Stimulated activated CD4-positive, alpha-beta T cell treated with anti-CD3 and anti-CD28 coated beads, Interleukin-4, amount 100 ng/mL, for 48 hours (primary cell): Measurements from ENCODE around the gene MAP2K3.
A peak's percentile ranks its signal among the peaks of the same experiment; 100 is the strongest.

Source experiments
- DNase-seq, 2 donors: peaks; one replicate each; pipeline ENCODE4 v3.0.0-alpha.2; 2020; ENCODE audit warnings: low read depth in 2 of 2

Gene MAP2K3

DNA sequence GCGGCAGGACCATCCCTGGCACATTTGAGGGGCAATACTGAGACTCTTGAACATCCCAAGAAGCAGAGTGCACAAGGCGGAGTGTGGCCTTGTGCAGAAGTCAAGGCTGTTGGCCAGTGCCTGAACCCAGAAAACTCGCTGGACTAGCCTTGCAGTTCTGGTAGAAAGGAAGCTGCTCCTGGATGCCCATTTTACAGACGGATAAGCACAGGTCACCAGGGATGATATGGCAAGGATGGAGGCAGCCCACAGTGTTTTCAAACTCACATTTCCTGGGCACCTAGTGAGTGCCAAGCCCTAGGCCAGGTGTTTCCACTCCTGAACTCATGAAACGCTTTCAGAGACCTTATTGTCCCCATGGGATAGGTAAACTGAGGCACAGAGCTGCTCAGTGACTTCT is 1.7 kb upstream of the MAP2K3 start:
- no peak for DNase-seq

DNA sequence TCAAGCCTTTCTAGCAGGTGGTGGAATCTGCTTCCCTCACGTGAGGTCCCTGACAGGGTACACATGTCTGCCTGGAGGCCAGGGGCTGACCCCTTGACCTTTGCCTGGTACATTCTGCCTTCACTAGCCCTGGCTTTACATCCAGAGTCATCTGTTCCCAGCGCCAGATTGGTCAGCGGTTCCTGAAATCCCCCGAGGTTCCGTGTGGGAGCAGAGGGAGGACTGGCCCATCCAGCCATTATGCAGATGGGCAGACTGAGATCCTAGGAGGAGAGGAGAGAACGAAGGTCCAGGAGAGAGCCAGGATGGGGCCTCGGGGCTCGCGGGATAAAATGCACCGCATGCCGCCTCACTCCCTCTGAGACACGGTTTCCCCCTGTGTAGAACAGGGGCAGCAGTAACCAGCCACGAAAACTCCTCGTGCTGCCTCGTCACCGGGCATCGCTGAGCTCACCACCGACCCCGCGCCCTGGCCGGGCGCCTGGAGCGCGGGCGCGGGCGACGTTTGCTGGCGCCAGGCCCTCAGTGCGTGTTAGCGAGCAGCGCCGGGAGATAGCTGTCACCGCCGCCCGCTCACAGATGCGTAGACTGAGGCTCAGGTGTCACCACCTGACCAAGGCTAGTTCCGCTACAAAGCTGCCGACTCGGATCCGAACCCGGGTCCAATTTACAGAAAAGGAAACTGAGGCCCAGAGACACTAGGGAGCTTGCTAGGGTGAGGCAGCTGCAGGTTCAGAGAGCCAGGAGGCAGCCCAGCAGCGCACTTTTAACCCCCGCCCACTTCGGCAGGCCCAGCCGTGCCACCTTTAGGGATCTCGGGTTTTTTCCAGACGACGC is 811 bp upstream of the MAP2K3 start:
- peak; percentile 23 to 44 for DNase-seq

DNA sequence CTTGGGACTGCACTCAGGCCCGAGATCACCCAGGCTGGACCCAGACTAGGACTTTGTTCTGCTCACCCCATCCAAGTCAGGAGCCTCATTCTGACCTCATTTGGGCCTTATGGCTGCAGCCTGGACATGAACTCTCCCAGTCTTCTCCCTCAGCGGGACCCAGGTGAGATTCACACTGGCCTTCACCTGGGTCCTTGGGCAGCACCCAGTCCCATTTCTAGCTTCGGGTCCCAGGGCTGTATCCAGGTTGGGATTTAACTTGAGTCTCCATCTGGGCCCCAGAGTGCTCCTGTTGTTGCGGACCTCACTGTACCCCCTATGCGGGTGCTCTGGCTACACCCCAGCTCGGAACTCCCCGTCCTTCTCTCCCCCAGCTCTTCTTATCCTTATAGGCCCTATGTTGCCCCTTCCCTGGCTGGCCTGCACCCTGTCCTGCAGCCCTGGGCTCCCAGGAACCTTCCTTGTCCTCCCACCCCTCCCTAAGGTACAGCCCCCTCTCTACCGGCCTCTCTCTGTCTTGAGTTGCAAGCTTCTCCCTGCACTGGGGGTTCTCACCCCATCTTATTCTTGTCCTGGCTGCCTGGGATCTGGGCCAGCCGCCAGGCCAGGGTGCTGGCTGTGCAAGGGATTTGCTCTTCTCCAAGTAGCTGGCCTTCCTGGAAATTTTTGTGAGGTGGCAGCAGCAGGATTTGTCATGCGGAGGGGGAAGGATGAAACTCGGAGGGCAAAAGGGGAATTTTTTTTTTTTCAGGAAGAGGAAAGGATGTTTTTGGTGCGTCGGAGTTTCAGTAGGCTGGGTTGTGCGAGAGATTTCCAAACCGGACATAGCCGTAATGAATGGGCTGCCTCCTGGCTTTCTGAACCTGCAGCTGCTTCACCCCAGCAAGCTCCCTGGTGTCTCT is 904 bp downstream of the MAP2K3 start:
- DNase-seq: no peak

DNA sequence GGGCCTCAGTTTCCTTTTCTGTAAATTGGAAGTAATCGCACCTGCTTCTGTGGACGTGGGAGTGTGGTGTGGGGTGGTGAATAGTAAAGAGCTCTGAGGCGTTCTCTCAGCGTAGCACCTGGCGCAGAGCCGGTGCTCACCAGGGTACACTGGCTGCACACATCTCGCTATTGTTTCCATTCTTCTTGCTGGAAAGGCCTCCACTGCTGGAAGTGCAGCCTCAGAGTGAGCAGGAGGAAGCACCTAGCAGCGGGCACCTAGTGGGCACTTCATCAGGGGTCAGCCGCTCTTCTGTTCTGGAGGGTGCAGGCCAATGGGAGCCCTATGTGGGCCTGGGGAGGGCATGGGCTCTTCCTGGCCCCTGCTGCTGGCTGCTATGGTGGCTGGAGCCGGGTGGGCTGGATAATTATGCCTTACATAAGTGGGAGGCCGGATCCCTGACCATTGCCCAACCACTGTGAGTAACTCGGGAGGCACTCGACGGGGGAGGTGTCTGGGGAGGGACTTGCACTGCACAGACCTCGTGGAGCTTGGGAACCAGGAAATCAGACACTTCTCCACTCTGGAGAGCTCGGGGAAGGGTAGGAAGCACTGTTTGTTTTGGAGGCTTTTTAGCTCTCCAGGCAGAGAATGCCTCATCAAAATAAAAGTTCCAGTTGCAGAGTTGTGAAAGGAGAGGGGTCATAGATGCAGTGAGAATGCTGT is 1.7 kb downstream of the MAP2K3 start:
- peak in 1 of 2 donors; percentile 27 for DNase-seq

DNA sequence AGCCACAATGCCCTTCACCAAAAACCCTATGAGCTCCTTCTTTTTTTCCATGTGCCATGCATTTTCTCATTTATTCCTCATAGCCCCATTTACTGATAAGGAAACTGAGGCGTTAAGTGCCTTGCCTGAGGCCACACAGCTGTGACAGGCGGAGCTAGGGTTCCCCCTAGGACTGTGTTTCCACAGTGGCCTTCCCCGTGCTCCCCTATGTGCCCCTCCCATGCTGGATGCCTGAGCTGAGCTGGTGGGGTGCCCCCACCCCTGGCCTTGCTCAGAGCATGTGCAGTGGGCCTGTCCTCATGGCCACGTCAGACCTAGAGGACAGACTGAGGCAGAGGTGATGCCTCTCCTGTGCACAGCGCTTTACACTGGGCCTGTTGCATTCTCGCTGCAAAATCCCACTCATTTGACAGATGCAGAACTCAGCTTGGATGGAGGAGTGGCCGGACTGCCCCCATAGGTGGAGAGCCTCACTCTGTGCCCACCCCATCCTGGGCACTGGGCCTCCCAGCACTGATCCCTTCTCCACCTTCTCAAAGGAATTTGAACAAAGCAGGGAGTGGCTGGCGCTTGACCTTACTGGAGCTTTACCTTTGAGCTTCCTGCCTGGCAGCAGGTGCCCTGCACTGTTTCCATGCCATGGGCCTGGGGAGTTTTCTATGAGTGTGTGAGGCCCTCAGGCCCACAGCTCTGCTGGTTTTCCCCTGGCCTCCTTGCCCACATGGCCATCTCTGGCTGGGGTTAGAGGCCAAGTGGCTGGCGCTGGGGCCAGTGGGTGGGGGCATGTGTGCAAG is 2.6 kb downstream of the MAP2K3 start:
- peak in 1 of 2 donors; percentile 24 for DNase-seq

DNA sequence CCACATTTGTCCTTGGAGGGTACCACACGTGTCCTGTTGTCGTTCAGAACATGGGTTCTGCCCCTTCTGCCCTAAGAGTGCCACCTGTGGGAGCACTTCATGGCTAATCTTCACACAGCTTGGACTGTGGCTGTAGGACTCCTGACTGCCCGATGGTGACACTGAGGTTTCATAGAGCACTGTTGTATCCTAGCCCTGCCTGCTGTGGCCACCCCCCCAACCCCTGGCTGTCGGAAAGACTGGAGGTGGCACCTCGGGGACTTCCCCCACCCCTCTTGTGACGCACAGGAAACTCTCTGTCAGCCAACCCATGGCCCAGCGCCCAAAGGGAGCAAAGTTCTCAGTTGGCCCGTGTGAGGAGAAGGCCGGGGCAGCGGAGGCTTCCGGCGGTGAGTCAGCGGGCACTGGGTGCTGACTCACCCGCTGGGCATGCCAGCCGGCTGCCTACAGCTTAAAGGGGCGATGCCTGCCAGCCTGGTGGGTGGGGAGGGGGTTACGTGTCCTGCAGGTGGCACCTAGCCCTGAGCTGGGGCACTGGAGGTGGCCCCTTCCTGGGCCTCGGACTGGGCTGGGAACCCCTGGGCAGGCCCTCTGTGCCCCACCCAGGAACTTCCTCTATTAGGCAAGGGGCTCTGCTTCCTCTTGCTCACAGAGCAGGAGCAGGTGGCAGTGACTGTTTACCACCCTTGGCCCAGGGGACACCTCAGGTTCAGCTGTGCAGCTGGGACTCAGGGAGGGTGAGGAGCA is 3.4 kb downstream of the MAP2K3 start:
- DNase-seq: peak; percentile 90 to 96

DNA sequence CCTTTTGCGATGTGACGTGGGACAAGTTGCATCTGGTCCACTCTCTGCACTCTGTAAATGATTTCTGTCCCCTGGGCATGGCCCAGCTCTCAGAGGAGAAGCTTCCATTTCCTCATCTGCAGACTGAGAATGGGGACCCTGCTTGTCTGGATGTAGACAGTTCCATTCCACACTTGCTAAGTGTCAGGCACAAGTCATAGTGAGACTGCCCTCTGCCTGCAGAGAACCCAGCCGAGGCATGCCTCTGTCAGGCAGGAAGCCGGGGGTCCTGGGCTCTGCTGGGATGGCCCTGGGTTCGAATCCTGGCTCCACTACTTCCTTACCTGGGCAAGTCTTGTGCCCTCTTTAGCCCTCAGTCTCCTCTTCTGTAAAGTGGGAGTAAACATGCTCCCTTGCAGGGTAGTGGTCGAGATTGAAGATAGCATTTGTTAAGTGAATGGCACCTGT is 4.1 kb downstream of the MAP2K3 start:
- DNase-seq: no peak

DNA sequence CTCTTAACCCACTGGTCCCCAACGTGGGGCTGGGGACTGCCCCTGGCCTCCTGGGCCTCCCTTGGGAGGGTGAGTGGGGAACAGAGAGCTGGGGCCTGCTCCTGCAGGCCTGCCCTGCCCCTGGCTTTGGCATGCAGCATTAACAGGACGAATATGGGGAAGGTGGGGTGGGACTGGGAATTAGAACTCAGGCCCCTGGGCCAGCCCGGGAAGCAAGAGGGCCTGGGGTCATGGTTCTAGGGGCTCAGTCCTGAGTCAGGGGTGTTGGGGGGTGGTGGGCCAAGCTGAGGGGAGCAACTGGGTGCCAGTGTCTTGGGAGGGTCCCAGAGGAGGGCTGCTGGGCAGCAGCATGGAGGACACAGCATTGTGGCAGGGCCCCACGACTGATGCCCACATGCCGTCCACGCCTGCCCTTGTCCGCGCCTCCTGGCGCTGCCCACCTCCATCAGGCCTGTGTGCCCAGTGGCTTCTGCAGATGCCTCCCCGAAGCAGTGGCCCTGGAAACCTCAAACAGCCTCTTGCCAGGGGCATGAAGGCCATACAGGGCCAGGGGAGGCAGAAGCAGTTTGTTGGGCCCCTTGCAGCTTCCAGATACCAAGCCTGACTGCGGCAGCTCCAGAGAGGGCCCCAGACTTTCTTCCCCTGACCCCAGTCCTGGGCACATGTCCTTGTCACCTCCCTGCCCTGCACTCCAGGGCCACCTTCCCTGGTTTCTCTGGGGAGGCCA is 4.8 kb downstream of the MAP2K3 start:
- no peak for DNase-seq

DNA sequence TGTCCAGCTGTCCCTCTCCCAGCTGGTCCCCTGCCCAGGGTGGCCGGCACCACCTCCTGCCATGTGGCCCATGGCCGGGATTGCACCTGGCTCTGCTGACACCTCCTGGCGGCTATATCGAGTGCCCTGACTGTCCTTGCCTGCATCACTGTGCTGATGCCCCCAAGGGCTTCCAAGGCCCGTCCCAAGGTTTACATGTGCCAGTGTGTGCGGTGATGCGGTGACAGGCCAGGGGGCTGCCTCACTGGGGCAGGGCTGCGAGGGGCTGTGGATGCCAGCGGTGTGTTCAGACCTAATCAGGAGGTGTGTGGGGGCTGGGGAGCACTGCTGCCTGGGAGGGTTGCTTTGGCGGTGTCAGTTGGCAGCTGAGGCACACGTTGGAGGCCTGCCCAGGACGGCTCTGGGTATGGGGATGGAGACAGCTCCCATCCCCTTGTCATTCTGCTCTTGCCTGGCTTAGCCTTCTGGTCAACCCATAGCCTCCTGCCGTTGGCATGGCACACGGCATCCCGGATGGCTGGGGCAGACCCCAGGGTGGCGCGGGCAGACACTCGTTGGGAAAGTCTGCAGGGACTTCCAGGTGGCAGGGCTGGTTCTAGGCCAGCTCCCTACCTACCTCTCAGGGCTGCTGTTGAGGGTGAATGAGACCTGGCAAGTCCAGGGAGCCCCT is 5.5 kb downstream of the MAP2K3 start:
- no peak for DNase-seq

DNA sequence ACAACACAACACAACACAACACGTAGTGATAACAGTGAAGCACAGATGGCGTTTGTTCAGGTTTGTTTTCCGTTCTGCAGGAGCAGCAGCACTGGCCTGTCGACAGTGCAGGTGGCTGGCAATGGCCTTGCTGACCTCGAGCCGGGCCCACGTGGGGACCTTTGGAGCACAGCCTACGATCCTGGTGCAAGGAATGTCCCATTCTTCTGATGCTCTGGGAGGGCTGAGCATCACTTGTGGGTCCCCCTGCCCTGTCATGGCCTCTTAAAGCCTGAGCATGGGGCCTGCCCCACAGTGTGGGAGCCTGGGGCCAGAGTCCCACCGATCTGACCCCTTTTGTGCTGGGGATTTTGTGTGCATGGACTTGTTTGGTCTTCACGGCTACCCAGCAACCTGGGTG is 6.8 kb downstream of the MAP2K3 start:
- no peak for DNase-seq

DNA sequence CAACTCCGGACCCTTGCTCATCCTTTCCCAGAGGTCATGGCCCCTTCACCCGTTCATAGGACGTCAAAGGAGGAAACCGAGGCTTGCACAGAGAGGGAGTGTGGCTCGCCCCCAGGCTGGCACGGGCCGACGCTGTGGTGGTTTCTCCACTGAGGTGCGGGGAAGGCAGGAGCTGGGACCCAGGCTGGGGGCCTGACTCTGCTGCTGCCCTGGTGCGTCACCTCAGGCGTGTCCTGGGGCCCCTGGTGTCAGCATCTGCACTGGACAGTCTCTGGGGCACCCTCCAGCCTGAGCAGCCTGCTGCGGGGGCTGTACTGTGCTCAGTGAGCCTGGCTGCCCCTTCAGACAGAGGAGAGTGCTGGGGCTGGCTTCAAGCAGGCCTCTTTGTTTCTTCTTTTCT is 7.4 kb downstream of the MAP2K3 start:
- no peak for DNase-seq

DNA sequence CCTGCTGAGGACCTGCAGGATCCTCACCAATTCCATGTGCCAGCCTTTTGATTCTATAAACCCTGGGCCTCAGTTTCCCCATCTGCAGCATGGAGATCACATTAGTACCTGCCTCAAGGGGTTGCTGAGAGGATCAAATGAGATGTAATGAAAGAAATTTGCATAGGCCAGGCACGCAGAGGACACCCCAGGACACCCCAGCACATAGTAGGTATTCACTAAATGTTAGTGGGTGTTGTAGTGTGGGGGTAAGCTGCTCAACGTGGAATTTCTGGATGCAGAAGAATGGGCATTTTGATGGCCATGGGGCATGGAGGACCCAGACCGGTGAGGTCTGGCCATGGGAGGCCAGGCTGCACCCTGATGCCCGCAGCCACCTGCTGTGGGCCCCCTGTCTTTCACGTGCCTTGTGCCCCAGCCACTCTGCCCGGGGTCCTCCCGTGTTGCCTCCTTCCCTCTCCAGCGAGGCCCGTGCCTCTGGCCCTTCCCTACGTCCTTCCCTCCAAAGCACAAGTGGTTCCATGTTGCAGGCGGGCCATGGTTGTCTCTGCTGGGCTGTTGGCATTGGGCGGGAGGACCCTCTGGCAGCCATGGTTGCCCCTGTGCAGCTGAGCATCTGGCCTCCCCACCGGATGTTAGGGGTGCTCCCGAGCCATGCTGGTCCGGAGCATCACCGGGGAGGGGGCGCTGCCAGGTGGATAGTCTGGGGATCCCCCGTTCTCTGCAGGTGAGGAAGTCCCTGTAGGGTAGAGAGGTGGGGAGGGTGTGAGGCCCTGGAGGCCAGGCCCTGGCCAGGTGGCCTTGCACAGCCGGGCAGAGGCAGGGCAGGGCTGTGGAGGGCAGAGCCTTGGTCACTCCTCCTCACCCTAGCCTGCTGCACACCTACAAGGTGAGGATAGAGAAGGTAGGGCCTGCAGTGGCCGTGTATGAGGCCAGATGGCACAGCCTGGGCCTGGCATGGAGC is 8.6 kb downstream of the MAP2K3 start:
- DNase-seq: no peak

DNA sequence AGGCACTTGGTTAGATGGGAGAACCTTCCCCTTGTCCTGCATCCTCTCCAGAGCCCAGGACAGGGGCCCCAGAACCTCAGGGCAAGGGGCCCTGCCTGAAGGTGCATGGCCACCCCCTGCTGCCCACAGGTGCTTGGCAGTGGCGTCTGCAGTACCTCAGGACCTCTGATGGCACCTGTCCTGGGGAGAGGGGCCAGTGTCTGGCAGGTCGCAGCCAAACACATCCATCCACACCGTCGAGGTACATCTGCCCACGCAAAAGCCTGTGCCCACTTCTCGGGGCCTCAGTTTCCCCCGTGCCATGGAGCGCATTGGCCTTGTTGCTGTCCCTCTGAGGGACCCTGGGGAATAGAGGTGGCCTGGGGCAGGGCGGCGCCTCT is 9.3 kb downstream of the MAP2K3 start:
- DNase-seq: no peak

DNA sequence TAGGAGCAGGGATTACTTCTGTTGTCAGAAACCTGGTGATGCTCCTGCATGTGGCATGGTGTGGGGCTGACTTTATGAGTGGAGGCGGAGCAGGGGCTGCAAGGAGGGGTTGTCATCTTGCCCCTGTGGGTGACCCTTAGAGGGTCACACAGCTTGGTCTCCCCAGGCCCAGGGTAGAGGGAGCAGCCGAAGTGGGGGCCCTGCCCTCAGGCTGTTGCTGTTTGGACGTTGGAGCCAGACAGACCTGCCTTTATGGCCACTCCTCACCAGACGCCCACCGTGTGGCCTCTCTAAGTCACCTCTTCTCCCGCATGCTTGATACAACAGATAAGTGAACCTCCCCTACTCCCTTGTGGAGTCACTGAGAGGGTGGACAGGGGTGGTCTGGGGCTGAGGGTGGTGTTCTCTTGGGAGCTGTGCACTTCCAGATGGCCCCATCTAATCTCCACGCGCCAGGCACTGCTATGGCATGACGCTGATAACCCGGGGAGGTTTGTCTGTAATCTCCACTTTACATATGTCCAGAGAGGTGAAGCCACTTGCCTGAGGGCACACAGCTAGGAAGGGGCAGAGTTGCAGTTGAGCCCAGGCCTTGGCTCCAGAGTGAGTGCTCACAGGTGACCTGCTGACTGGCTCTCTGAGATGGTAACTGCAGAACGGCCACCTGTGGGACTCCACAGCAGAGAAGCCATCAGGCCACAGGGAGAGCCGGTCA is 10.0 kb downstream of the MAP2K3 start:
- DNase-seq: no peak

DNA sequence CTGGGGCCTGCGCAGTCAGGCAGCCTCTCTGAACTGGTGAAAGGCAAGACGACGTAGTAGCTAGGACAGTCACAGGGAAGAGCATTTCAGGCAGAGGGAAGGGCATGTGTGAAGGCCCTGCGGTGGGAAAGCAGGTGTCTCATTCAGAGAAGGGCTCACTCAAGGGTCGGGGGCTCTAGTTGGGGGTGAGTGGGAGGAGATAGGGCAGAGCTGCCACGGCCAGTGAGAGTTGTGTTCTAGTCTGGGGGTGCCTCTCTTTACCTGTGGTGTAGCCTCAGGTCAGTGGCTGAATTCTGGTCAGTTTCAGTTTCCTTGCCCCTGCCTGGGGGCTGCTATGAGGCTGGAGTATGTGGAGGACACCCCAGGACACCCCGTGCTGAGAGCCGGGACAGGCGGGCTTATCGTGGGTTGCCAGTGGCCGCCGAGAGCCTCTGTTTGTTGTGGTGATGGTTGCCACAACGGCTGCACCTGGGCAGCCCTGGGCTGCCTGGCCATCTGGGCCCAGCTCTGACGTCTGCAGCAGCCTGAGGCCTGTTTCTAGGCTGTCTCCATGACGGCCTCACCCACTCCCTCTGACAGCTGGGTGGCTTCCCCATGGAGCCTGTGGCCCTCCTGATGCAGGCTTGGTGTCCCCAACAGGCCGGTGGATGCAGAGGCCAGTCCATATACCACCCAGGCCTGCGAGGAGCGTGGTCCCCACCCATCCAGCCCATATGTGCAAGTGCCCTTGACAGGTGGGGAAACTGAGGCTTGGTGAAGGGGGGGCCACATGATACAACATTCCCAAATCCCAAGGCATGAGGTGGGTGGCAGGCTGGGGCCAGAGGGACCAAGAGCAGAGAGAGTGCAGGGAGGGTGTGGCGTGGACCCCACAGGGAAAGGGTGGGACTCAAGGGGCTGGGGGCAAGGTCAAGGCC is 10.8 kb downstream of the MAP2K3 start:
- no peak for DNase-seq
